ENCODE data around the gene NRIP2.
A peak's percentile ranks its signal among the peaks of the same experiment; 100 is the strongest.

NRIP2 gene

GRCh38 chr12:2806700-2807099 is 28.1 kb downstream of the NRIP2 start:
- DNase-seq (ENCODE audit: low spot score), result no peak

- DNase-seq (ENCODE audit: low spot score), result no peak
Observed at GRCh38 chr12:2805143-2805520, 29.7 kb downstream of the NRIP2 start.

GRCh38 chr12:2804393-2805142 is 30.3 kb downstream of the NRIP2 start:
- peak; percentile 50 for DNase-seq (ENCODE audit: low spot score)

- no peak for DNase-seq (ENCODE audit: low spot score)
Observed at GRCh38 chr12:2803635-2804392, 31.0 kb downstream of the NRIP2 start.

GRCh38 chr12:2801044-2801783 is 33.6 kb downstream of the NRIP2 start:
- no peak for DNase-seq (ENCODE audit: low spot score)

GRCh38 chr12:2800046-2800570 is 34.7 kb downstream of the NRIP2 start:
- no peak for DNase-seq (ENCODE audit: low spot score)

- no peak for DNase-seq (ENCODE audit: low spot score)
Observed at GRCh38 chr12:2797721-2798418, 37.0 kb downstream of the NRIP2 start.

- DNase-seq (ENCODE audit: low spot score), result no peak
Observed at GRCh38 chr12:2796187-2796666, 38.6 kb downstream of the NRIP2 start.

GRCh38 chr12:2795291-2796186 is 39.3 kb downstream of the NRIP2 start:
- DNase-seq (ENCODE audit: low spot score), result peak; percentile 93

- DNase-seq (ENCODE audit: low spot score), result peak; percentile 95
Observed at GRCh38 chr12:2794736-2795289, 40.0 kb downstream of the NRIP2 start, which contains the start of gene FKBP4. Gene FKBP4, plus strand, starts transcription at chr12:2794970. Its CDS starts 170 bp downstream, at chr12:2795140.

- DNase-seq (ENCODE audit: low spot score), result no peak
Observed at GRCh38 chr12:2794191-2794735, 40.6 kb downstream of the NRIP2 start.

GRCh38 chr12:2793561-2793960 is 41.3 kb downstream of the NRIP2 start:
- no peak for DNase-seq (ENCODE audit: low spot score)

GRCh38 chr12:2792671-2793500 is 41.9 kb downstream of the NRIP2 start:
- no peak for DNase-seq (ENCODE audit: low spot score)

GRCh38 chr12:2791089-2791488 is 43.7 kb downstream of the NRIP2 start:
- no peak for DNase-seq (ENCODE audit: low spot score)

- DNase-seq (ENCODE audit: low spot score), result no peak
Observed at GRCh38 chr12:2785017-2785416, 49.8 kb downstream of the NRIP2 start.

GRCh38 chr12:2783936-2784600 is 50.8 kb downstream of the NRIP2 start:
- peak; percentile 85 for DNase-seq (ENCODE audit: low spot score)

- DNase-seq (ENCODE audit: low spot score), result no peak
Observed at GRCh38 chr12:2779281-2779680, 55.6 kb downstream of the NRIP2 start.

GRCh38 chr12:2776129-2776806 is 58.6 kb downstream of the NRIP2 start:
- DNase-seq (ENCODE audit: low spot score), result no peak
